ENCODE results near the gene C1orf35.

The C1orf35 gene

GRCh38 chr1:228060458-228061190, 42.5 kb downstream of the C1orf35 start:
- in situ Hi-C loops (cut with MboI; ENCODE audit: low sequenced_read_pairs), result no loop called here
- no peaks in the 10 kb centered on the region for H3K4me1 ChIP-seq
- H3K4me3 ChIP-seq, result no peak overlapping the region
- no peaks in the 10 kb centered on the region for H3K9me3 ChIP-seq
- no peaks in the 10 kb centered on the region for H3K36me3 ChIP-seq (replicated peaks)
- H3K27me3 ChIP-seq (ENCODE audit: low read depth), result peaks cover 4% of the 10 kb centered on the region; the same call in 1 of the 2 replicates
- DNase-seq (ENCODE audit: low spot score in 2 of 2), result no peak

GRCh38 chr1:228059634-228060457, 43.3 kb downstream of the C1orf35 start:
- in situ Hi-C loops (cut with MboI; ENCODE audit: low sequenced_read_pairs), result no loop called here
- H3K27me3 ChIP-seq (ENCODE audit: low read depth), result peaks cover 4% of the 10 kb centered on the region; the same call in 1 of the 2 replicates

GRCh38 chr1:228058949-228059633, 44.0 kb downstream of the C1orf35 start:
- in situ Hi-C loops (cut with MboI; ENCODE audit: low sequenced_read_pairs), result no loop called here
- DNase-seq (ENCODE audit: low spot score in 2 of 2), result no peak
- no peaks in the 10 kb centered on the region for H3K4me1 ChIP-seq
- no peaks in the 10 kb centered on the region for H3K9me3 ChIP-seq
- H3K27me3 ChIP-seq (ENCODE audit: low read depth), result peaks cover 4% of the 10 kb centered on the region; the same call in 1 of the 2 replicates
- H3K4me3 ChIP-seq, result peak overlapping the region; percentile 15; the same call in 1 of the 2 replicates
- no peaks in the 10 kb centered on the region for H3K36me3 ChIP-seq (replicated peaks)

More at GRCh38 chr1:228059634-228060457, 43.3 kb downstream of the C1orf35 start:
- H3K9me3 ChIP-seq, result no peaks in the 10 kb centered on the region
- peak; percentile 14 to 90 for DNase-seq (ENCODE audit: low spot score in 2 of 2)
- peak overlapping the region; percentile 15; the same call in 1 of the 2 replicates for H3K4me3 ChIP-seq
- H3K4me1 ChIP-seq, result no peaks in the 10 kb centered on the region
- H3K36me3 ChIP-seq (replicated peaks), result no peaks in the 10 kb centered on the region

- no peak overlapping the region for H3K4me3 ChIP-seq
- no peaks in the 10 kb centered on the region for H3K4me1 ChIP-seq
- in situ Hi-C loops (cut with MboI; ENCODE audit: low sequenced_read_pairs), result no loop called here
- no peaks in the 10 kb centered on the region for H3K9me3 ChIP-seq
- peaks cover 4% of the 10 kb centered on the region; the same call in 1 of the 2 replicates for H3K27me3 ChIP-seq (ENCODE audit: low read depth)
- no peaks in the 10 kb centered on the region for H3K36me3 ChIP-seq (replicated peaks)
- no peak for DNase-seq (ENCODE audit: low spot score in 2 of 2)
These were observed 44.8 kb downstream of the C1orf35 start for GRCh38 chr1:228058172-228058948.

Measured in HAP-1 (cell line).